Stimulated activated CD8-positive, alpha-beta memory T cell treated with anti-CD3 and anti-CD28 coated beads, Interleukin-7, amount 100 ng/mL, for 24 hours (primary cell): Measurements from ENCODE around the gene PDXK.

ENCODE experiments used
- DNase-seq: peaks from one replicate; pipeline ENCODE4 v3.0.0-alpha.2; 2020; ENCODE audit warnings: low read depth

Gene PDXK

DNA sequence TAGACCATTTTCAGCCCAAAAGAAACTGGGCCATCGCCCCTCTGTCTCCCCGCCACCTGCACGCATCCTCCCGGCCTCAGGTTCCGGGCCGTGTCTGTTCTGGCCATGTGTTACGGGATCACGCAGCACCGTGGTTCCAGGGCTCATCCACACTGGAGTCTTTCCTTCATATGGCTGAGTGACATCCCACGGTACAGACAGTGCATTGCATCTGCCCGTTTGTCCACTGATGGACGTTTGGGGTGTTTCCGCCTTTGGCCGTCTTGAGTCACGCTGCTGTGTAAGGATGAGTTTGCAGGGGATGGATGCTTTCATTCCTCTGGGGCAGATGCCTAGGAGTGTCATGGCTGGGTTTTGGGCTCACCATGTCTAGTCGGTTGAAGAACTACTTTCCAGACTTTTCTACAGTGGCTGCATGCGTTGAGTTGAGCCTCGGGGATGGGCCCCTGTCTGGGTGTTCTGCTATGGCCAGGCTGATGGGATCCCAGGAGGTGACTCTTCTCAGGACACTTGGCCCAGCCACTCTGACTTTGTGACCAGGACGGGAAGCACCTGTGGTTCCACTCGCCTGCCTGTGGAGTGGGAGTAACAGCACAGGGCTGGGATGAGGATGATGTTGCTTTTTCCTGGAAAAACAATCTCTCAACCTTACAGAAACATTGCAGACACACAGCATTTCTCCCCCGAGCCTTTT, 87.2 kb downstream of the PDXK start:
- DNase-seq: no peak

DNA sequence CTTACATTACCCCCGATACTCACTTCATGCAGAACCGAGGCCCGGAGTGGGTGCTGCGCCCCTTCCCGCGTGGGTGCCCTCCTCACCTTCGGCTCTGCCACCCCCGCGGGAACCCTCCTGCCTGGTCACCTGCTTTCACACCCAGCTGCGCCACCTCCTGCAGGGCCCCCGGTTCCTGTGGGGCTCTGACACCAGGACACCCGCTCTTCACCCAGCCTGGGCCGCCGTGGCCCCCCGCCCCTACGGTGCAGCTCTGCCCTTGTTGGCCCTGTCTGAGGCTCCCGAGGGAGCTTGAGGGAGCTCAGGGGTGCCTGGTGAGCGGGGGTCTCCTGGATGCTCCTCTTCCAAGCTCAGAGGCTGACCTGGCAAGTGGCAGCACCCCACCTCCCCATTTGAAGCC, 89.4 kb downstream of the PDXK start:
- no peak for DNase-seq

DNA sequence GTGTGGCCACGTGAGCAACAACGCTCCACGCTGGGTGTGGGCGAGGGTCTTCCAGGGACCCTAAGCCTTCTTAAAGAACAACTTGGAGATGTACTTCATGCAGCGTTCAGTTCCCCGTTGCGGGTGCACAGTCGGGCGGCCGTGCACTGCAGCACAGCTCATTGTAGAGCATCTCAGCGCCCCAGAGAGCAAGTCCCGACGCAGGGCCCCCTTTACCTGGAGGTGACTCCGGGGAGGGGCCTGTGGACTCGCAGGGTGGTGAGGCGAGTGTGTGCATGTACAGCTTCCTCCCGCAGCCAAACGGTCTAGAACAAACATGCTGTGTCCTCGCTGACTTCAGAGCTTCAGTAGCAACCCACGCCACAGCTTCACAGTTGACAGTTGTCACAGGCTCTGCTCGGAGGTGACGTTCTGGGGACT, 89.9 kb downstream of the PDXK start:
- DNase-seq: no peak

DNA sequence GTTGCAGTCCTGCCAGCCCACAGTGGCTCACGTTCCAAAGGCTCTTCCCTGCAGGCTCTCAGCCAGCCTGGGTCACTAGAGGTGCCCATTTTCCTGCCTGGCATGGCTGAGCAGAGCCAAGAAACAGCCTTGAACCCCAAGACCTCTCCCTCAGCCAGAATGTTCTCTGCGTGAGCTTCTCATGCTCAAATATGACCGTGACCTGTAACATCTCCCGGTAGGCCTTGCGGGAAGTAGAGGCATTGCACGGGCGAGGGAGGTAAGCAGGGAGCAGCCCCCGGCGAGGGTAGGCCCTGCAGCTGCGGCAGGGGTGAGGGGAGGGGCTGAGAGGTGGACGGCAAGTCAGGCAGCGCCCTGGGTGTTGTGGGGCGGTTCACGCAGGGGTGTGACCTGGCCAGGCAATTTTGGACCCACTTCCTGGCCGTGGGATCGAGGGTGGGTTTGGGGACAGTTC, 90.4 kb downstream of the PDXK start:
- no peak for DNase-seq

DNA sequence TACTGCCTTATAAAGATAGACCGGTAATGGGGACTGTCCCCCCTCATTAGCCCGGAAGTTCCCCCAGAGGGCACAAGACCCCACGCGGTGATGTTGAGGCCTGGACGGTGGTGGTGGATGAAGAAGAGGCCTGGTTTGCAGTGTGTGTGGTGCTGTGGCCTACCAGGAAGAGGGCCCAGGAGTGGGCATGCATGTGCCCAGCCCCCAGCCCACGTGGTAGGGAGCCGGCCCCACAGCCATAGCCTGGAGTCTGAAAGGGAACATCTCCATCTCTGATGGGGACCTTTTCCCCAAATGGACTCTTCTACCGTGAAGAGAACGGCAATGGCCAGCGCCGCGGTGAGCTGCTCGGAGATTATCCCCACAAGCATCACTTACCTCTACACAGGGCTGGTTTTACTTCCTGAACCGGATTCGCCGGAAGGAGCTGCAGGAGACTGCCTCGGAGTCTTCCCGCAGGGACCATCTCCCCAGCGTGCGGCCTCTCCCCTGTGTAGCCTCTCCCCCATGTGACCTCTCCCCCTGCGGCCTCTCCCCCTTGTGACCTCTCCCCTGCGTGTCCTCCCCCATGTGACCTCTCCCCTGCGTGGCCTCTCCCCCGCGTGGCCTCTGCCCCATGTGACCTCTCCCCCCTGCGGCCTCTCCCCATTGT, 91.0 kb downstream of the PDXK start:
- no peak for DNase-seq

DNA sequence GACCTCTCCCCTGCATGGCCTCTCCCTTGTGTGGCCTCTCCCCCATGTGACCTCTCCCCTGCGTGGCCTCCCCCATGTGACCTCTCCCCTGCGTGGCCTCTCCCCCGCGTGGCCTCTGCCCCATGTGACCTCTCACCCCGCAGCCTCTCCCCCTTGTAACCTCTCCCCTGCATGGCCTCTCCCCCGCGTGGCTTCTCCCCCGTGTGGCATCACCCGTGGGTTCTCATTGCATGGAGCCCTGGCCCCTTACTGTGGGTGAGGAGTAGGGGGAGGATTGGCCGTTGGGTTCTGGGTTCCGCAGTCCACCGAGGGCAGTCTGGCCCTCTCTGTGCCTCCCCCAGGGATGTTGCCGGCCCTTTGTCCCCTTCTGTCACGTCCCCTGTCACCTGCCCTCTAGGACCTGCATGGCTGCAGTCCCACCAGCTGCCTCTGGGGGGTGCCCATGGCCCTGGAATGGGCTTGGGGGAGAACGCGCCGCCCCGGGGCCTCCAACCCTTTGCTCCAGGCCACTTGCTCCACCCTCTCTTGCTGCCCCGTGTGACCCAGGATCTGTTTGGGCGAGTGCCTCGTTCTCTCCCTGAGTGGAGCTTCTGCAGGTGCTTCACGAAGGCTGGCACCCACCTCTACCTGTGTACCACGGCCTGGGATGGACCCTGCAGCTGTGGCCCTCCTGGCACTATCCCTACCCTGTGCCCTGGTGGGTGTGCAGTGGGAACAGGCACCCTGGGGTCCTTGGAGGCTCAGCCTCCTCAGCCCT, 91.8 kb downstream of the PDXK start:
- peak; percentile 88 for DNase-seq

DNA sequence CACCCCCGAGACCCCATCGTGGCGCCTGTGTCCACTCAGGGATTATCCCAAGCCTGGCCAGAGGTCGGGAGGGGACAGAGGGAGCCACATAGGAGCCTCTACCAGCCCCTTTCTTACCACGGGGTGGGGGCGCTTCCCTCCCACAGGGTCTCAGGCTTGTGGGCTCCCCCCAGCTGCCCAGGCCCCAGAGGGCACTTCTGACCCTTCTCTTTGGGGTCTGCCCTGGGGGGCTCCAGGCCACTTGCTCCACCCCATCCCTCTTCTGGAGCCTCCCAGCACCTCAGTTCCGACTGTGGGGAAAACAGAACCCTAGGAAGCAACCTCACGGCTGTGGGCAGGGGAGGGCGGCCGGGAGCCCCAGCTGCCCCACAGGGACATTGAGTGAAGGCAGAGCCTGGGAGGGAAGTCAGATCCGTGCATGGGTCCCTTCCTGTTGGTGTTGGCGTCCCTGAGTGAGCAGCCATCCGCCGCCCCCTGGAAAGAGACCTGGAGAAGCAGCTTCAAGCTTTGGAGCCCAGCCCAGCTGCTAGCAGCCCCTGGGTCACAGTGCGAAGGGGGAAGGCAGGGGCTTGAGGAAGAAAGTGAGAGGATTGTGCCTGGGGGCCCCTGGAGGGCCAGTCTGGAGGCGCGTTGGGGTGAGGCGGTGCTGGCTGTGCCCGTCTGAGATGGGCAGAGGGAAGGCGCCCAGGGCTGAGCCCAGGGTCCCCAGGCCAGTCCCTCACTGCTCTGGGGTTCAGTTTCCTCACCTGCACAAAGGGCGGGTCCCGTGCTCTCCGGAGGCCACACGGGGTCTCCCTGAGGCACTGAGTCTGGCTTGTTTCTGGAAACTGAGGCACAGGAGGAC, 92.6 kb downstream of the PDXK start:
- DNase-seq: no peak
